Mesenchymal stem cell (in vitro differentiated cells and primary cell): Measurements from ENCODE around the gene MFSD6. TPM values are rescaled to one million over a fixed set of nuclear protein-coding genes. Genes with fewer than 3 reads are reported as not detected.
A peak's percentile ranks its signal among the peaks of the same experiment; 100 is the strongest.
"Not testable (repeated sequence)": the region's sequence is repeated elsewhere in the genome, so short reads cannot be mapped to it uniquely, and the experiment has no call there.

Experiments used
- DNase-seq: peaks from one replicate; pipeline ENCODE4 v3.0.0-alpha.2; 2013
- H2AFZ ChIP-seq: one replicate; pipeline ENCODE4 v1.6.1; 2013; ENCODE audit warnings: low read depth, mild to moderate bottlenecking, control low read depth, inconsistent platforms, low read length, moderate library complexity
- H2AK5ac ChIP-seq: 2 replicates; pipeline ENCODE4 v1.6.1; 2013; ENCODE audit warnings: low read length, moderate library complexity, mild to moderate bottlenecking, inconsistent platforms; ENCODE audit not compliant: severe bottlenecking
- H2BK120ac ChIP-seq: one replicate; pipeline ENCODE4 v1.6.1; 2013; ENCODE audit warnings: low read depth, mild to moderate bottlenecking, inconsistent platforms, low read length, moderate library complexity
- H2BK12ac ChIP-seq, 2 experiments: one replicate each; pipeline ENCODE4 v1.6.1; 2013; ENCODE audit warnings: inconsistent platforms in 2 of 2, low read length in 2 of 2, mild to moderate bottlenecking in 2 of 2, moderate library complexity in 2 of 2, control low read depth in 1 of 2
- H2BK15ac ChIP-seq: one replicate; pipeline ENCODE4 v1.6.1; 2013; ENCODE audit warnings: mild to moderate bottlenecking, low read depth, inconsistent platforms; ENCODE audit not compliant: poor library complexity, severe bottlenecking
- H2BK5ac ChIP-seq: 2 replicates; pipeline ENCODE4 v1.6.1; 2013; ENCODE audit warnings: low read depth, mild to moderate bottlenecking, low read length, control low read depth, inconsistent platforms; ENCODE audit not compliant: poor library complexity, severe bottlenecking
- H3K14ac ChIP-seq, 2 experiments: one replicate each; pipeline ENCODE4 v1.6.1; 2013; ENCODE audit warnings: inconsistent platforms in 2 of 2, low read length in 2 of 2, control low read depth in 1 of 2, mild to moderate bottlenecking in 1 of 2, moderate library complexity in 1 of 2
- H3K18ac ChIP-seq, 2 experiments: one replicate each; pipeline ENCODE4 v1.6.1; 2013; ENCODE audit warnings: inconsistent platforms in 2 of 2, low read length in 2 of 2, control low read depth in 1 of 2, low read depth in 1 of 2, mild to moderate bottlenecking in 1 of 2
- H3K23ac ChIP-seq, 2 experiments: one replicate each; pipeline ENCODE4 v1.6.1; 2013; ENCODE audit warnings: inconsistent platforms in 2 of 2, low read length in 2 of 2, mild to moderate bottlenecking in 2 of 2, moderate library complexity in 2 of 2, control low read depth in 1 of 2
- H3K27ac ChIP-seq: 2 replicates; pipeline ENCODE4 v1.5.1; 2013; ENCODE audit warnings: mild to moderate bottlenecking, moderate library complexity, low read length, control low read depth, inconsistent platforms; ENCODE audit not compliant: poor library complexity, severe bottlenecking
- H3K27me3 ChIP-seq, 2 experiments: 2 replicates each; pipeline versions ENCODE4 v1.6.1 to v1.7.0; 2013; ENCODE audit warnings: low read length in 2 of 2, mild to moderate bottlenecking in 2 of 2, moderate library complexity in 2 of 2, control low read depth in 1 of 2, inconsistent platforms in 1 of 2; ENCODE audit not compliant: control insufficient read depth in 1 of 2, insufficient read depth in 1 of 2
- H3K36me3 ChIP-seq, 2 experiments: 2 replicates each; pipeline versions ENCODE4 v1.6.1 to v1.7.0; 2013; ENCODE audit warnings: low read length in 2 of 2, control low read depth in 1 of 2, inconsistent platforms in 1 of 2, low read depth in 1 of 2, mild to moderate bottlenecking in 1 of 2; ENCODE audit not compliant: insufficient read depth in 2 of 2, control insufficient read depth in 1 of 2
- H3K4ac ChIP-seq, 2 experiments: one replicate each; pipeline ENCODE4 v1.6.1; 2013; ENCODE audit warnings: inconsistent platforms in 2 of 2, low read length in 2 of 2, mild to moderate bottlenecking in 2 of 2, moderate library complexity in 2 of 2, control low read depth in 1 of 2, low read depth in 1 of 2
- H3K4me1 ChIP-seq: 2 replicates; pipeline ENCODE4 v1.6.1; 2013; ENCODE audit warnings: low read depth, low read length, control low read depth; ENCODE audit not compliant: control insufficient read depth, insufficient read depth
- H3K4me2 ChIP-seq: 2 replicates; pipeline ENCODE4 v1.6.1; 2013; ENCODE audit warnings: low read length, mild to moderate bottlenecking, inconsistent platforms; ENCODE audit not compliant: poor library complexity, severe bottlenecking
- H3K4me3 ChIP-seq, 2 experiments: 2 replicates each; pipeline versions ENCODE4 v1.5.1 to v1.7.0; 2013; ENCODE audit warnings: low read length in 2 of 2, mild to moderate bottlenecking in 2 of 2, control low read depth in 1 of 2, low read depth in 1 of 2; ENCODE audit not compliant: insufficient read depth in 1 of 2
- H3K79me1 ChIP-seq: replicated peaks from 2 replicates; pipeline ENCODE4 v1.6.1; 2013; ENCODE audit warnings: mild to moderate bottlenecking, control low read depth, low read length, inconsistent platforms; ENCODE audit not compliant: poor library complexity, severe bottlenecking
- H3K9ac ChIP-seq: 2 replicates; pipeline ENCODE4 v1.7.0; 2013; ENCODE audit warnings: mild to moderate bottlenecking, low read length, moderate library complexity
- H3K9me3 ChIP-seq: 2 replicates; pipeline ENCODE4 v1.7.0; 2013; ENCODE audit warnings: mild to moderate bottlenecking, low read length; ENCODE audit not compliant: control insufficient read depth
- H4K8ac ChIP-seq: one replicate; pipeline ENCODE4 v1.6.1; 2013; ENCODE audit warnings: inconsistent platforms, mild to moderate bottlenecking, low read length, moderate library complexity
- H4K91ac ChIP-seq: one replicate; pipeline ENCODE4 v1.6.1; 2013; ENCODE audit warnings: mild to moderate bottlenecking, low read length, inconsistent platforms
- WGBS: methylation state at CpG from one replicate; pipeline ENCODE4 v1.1.7; 2013; ENCODE audit warnings: mixed read lengths; 5-methylcytosine and 5-hydroxymethylcytosine counted together
- polyA plus RNA-seq, 2 experiments: library from polyadenylated mRNA; stranded (reverse); fragments of 200-250 nt; gene quantifications; one replicate each; pipeline ENCODE4 v1.2.3, GENCODE V29; 2013

Gene MFSD6
- 2.1 TPM for polyA plus RNA-seq (2013, experiment 1 of 2)
- polyA plus RNA-seq (2013, experiment 2 of 2): 2.3 TPM

- H3K4me2 ChIP-seq: peak within 1 kb of the TSS; percentile 98
- H2BK15ac ChIP-seq: peak within 1 kb of the TSS; percentile 23
- H2BK120ac ChIP-seq: peak within 1 kb of the TSS; percentile 19
- H3K4me1 ChIP-seq: peaks cover 5% of the 10 kb centered on the region
- no peaks in the 10 kb centered on the region for H3K36me3 ChIP-seq
- peak within 1 kb of the TSS in 1 of 2 experiments; percentile 28 for H3K23ac ChIP-seq
- 1% methylated on average over 42 of the region's 98 CpGs for WGBS
- H2AK5ac ChIP-seq: no peak within 1 kb of the TSS
- H3K27ac ChIP-seq: no peak within 1 kb of the TSS
- H2BK12ac ChIP-seq: peak within 1 kb of the TSS in 1 of 2 experiments; percentile 22
- H3K9ac ChIP-seq: peak within 1 kb of the TSS; percentile 86
- peaks cover 2% of the 10 kb centered on the region for H3K79me1 ChIP-seq
- H3K18ac ChIP-seq: peak within 1 kb of the TSS in 1 of 2 experiments; percentile 38
- DNase-seq: no peak
- H3K14ac ChIP-seq: peak within 1 kb of the TSS in 1 of 2 experiments; percentile 9
- peak within 1 kb of the TSS; percentile 81 for H2AFZ ChIP-seq
- H2BK5ac ChIP-seq: no peak within 1 kb of the TSS
- H3K27me3 ChIP-seq: no peaks in the 10 kb centered on the region
- peak within 1 kb of the TSS; percentile 72 to 81 for H3K4me3 ChIP-seq
- no peaks in the 10 kb centered on the region for H3K9me3 ChIP-seq
- no peak within 1 kb of the TSS for H4K8ac ChIP-seq
- H3K4ac ChIP-seq: no peak within 1 kb of the TSS
- peak within 1 kb of the TSS; percentile 21 for H4K91ac ChIP-seq
Measured at GRCh38 chr2:190407662-190408537, at the start of gene MFSD6. Gene MFSD6 (plus strand): TSS chr2:190408355. CDS start chr2:190436030, 27,675 bp downstream.

GRCh38 chr2:190358655-190359448 is 49.3 kb upstream of the MFSD6 start:
- H3K4me2 ChIP-seq, H3K14ac ChIP-seq, H2AK5ac ChIP-seq, H3K9me3 ChIP-seq, H2BK5ac ChIP-seq, H3K23ac ChIP-seq, H3K4me3 ChIP-seq, H2BK15ac ChIP-seq, H3K27me3 ChIP-seq, DNase-seq, H3K4me1 ChIP-seq, H2BK120ac ChIP-seq, H3K18ac ChIP-seq, H3K27ac ChIP-seq, H3K4ac ChIP-seq, H2BK12ac ChIP-seq, H2AFZ ChIP-seq: not testable (repeated sequence)
- H4K8ac ChIP-seq: peak overlapping the region; percentile 36
- H3K79me1 ChIP-seq: peaks cover 11% of the 10 kb centered on the region
- H3K36me3 ChIP-seq: peaks cover 0 to 18% of the 10 kb centered on the region in 2 experiments
- peak overlapping the region; percentile 55 for H4K91ac ChIP-seq
- 95% methylated on average over 8 of the region's 8 CpGs for WGBS
- peak overlapping the region; percentile 80 for H3K9ac ChIP-seq

GRCh38 chr2:190360561-190360960 is 47.6 kb upstream of the MFSD6 start:
- Histone ChIP-seq H3K36me3 (peaks cover 2 to 30% of the 10 kb centered on the region in 2 experiments), H2BK15ac (no peak overlapping the region), H3K9ac (peak overlapping the region; percentile 80), H2BK12ac (no peak overlapping the region), H3K9me3 (no peaks in the 10 kb centered on the region), H3K4me2 (no peak overlapping the region), H3K79me1 (peaks cover 8% of the 10 kb centered on the region), H3K23ac (no peak overlapping the region), H3K14ac (no peak overlapping the region), H4K8ac (no peak overlapping the region), H3K4me1 (peaks cover 6% of the 10 kb centered on the region), H3K27me3 (no peaks in the 10 kb centered on the region), H2BK120ac (no peak overlapping the region), H3K4ac (no peak overlapping the region), H3K18ac (no peak overlapping the region), H2AFZ (no peak overlapping the region), H2BK5ac (no peak overlapping the region), H3K4me3 (peak overlapping the region in 1 of 2 experiments; percentile 71), H4K91ac (no peak overlapping the region), H3K27ac (no peak overlapping the region), H2AK5ac (no peak overlapping the region)
- DNase-seq: no peak

GRCh38 chr2:190360965-190361364 is 47.2 kb upstream of the MFSD6 start:
- Histone ChIP-seq H3K9me3 (no peaks in the 10 kb centered on the region), H3K23ac (no peak overlapping the region), H3K14ac (no peak overlapping the region), H2BK12ac (no peak overlapping the region), H3K4ac (no peak overlapping the region), H3K4me2 (no peak overlapping the region), H2BK15ac (no peak overlapping the region), H3K27me3 (no peaks in the 10 kb centered on the region), H2BK120ac (no peak overlapping the region), H3K79me1 (peaks cover 7% of the 10 kb centered on the region), H2BK5ac (no peak overlapping the region), H4K91ac (no peak overlapping the region), H4K8ac (no peak overlapping the region), H3K4me3 (no peak overlapping the region), H3K18ac (no peak overlapping the region), H3K4me1 (peaks cover 6% of the 10 kb centered on the region), H3K36me3 (peaks cover 3 to 34% of the 10 kb centered on the region in 2 experiments), H2AFZ (no peak overlapping the region), H3K27ac (no peak overlapping the region), H3K9ac (peak overlapping the region; percentile 80), H2AK5ac (no peak overlapping the region)
- WGBS: no CpG with 5 or more reads among the region's 3 CpGs
- no peak for DNase-seq
